ENCODE data around the gene MFSD12.

DNA sequence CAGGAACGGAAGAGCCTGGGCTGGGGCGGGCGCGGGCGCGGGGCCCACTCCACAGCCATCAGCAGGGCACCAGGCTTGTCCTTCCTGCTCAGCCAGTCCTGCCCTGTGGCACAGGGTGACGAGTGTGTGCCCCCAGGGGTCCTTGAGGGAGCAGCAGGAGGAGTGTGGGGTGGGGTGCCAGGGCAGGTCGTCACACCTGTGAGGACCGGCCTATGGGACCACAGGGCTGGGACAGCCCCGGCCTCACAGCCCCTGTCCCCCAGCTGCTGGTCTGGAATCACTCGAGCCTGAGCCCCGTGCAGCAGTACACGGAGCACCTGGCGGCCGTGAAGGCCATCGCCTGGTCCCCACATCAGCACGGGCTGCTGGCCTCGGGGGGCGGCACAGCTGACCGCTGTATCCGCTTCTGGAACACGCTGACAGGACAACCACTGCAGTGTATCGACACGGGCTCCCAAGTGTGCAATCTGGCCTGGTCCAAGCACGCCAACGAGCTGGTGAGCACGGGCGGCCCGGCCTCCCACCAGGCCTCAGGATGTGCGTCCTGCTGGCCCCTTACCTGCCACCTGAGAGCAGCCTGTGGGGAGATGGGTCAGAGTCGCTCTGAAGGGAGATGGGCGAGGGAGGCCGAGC, 25.1 kb downstream of the MFSD12 start:
- TF ChIP-seq, protein P1, sequence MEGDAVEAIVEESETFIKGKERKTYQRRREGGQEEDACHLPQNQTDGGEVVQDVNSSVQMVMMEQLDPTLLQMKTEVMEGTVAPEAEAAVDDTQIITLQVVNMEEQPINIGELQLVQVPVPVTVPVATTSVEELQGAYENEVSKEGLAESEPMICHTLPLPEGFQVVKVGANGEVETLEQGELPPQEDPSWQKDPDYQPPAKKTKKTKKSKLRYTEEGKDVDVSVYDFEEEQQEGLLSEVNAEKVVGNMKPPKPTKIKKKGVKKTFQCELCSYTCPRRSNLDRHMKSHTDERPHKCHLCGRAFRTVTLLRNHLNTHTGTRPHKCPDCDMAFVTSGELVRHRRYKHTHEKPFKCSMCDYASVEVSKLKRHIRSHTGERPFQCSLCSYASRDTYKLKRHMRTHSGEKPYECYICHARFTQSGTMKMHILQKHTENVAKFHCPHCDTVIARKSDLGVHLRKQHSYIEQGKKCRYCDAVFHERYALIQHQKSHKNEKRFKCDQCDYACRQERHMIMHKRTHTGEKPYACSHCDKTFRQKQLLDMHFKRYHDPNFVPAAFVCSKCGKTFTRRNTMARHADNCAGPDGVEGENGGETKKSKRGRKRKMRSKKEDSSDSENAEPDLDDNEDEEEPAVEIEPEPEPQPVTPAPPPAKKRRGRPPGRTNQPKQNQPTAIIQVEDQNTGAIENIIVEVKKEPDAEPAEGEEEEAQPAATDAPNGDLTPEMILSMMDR (conservative IDR thresholded peaks at IDR 0.05; ENCODE audit: low read length) = no peak
- no peak for TF ChIP-seq EZH2phosphoT487 (IDR thresholded peaks at IDR 0.05; ENCODE audit: borderline replicate concordance, low read depth, low read length)
